ENCODE measurements around the gene GCK. TPM values are rescaled to one million over a fixed set of nuclear protein-coding genes. Genes with fewer than 3 reads are reported as not detected.

The GCK gene
- total RNA-seq, 1 experiment from 2014 or later, result not detected

DNA sequence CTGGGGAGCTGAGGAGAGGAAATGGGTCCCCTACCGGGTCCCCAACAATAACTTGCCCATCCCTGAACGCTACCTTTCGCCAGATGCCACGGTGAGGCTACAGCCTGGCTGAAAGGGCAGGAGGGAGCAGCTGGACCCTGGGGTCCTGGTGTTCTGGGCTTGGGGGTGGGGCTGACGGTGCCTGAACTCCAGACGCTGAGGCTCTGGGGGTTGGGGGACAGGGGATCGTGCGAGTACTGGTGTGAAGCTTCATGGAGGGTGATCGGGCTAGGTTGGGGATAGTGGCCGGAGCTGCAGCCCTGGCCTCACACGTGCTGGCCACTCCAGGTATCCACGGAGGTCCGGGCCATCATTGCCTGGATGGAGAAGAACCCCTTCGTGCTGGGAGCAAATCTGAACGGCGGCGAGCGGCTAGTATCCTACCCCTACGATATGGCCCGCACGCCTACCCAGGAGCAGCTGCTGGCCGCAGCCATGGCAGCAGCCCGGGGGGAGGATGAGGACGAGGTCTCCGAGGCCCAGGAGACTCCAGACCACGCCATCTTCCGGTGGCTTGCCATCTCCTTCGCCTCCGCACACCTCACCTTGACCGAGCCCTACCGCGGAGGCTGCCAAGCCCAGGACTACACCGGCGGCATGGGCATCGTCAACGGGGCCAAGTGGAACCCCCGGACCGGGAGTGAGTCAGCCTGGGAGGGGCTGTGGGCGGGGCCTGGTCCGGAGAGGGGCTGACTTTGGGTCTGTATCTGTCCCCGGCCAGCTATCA lies 76.8 kb downstream of the GCK start:
- no peak overlapping the region for H3K4me3 ChIP-seq (ENCODE audit: low read depth, low read length, poor library complexity, severe bottlenecking)
- no peak for DNase-seq (ENCODE audit: low spot score)
- no TSS peak for BruUV-seq (replicated peaks)

DNA sequence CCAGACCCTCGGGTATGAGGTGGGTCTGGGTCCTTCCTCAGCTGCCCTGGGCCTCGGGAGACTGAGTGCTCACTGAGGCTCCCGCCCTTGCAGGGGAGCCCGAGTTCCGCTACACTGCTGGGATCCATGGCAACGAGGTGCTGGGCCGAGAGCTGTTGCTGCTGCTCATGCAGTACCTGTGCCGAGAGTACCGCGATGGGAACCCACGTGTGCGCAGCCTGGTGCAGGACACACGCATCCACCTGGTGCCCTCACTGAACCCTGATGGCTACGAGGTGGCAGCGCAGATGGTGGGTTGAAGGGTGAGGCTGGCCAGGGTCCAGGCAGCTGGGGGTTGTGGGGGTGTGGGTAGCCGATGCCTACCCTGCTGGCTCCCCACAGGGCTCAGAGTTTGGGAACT lies 77.5 kb downstream of the GCK start:
- TF ChIP-seq EZH2 (IDR thresholded peaks at IDR 0.05; ENCODE audit: borderline replicate concordance, low read depth, low read length, poor library complexity, severe bottlenecking), result no peak
- TF ChIP-seq, protein P1, sequence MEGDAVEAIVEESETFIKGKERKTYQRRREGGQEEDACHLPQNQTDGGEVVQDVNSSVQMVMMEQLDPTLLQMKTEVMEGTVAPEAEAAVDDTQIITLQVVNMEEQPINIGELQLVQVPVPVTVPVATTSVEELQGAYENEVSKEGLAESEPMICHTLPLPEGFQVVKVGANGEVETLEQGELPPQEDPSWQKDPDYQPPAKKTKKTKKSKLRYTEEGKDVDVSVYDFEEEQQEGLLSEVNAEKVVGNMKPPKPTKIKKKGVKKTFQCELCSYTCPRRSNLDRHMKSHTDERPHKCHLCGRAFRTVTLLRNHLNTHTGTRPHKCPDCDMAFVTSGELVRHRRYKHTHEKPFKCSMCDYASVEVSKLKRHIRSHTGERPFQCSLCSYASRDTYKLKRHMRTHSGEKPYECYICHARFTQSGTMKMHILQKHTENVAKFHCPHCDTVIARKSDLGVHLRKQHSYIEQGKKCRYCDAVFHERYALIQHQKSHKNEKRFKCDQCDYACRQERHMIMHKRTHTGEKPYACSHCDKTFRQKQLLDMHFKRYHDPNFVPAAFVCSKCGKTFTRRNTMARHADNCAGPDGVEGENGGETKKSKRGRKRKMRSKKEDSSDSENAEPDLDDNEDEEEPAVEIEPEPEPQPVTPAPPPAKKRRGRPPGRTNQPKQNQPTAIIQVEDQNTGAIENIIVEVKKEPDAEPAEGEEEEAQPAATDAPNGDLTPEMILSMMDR (conservative IDR thresholded peaks at IDR 0.05; ENCODE audit: low read depth, low read length), result no peak
- POLR2A ChIA-PET (ENCODE audit: low non-redundant PET), result no interaction called here
- CTCF ChIA-PET, result no interaction called here
- no peaks in the 10 kb centered on the region for H3K27me3 ChIP-seq (replicated peaks; ENCODE audit: insufficient read depth, low read depth, low read length, poor library complexity)
- H3K4me1 ChIP-seq (ENCODE audit: insufficient read depth, low read length, poor library complexity, severe bottlenecking), result no peaks in the 10 kb centered on the region
- no peak overlapping the region for H3K4me3 ChIP-seq (ENCODE audit: low read depth, low read length, poor library complexity, severe bottlenecking)
- DNase-seq (ENCODE audit: low spot score), result no peak
- BruUV-seq (replicated peaks), result no TSS peak
- H3K27ac ChIP-seq (ENCODE audit: low read depth, low read length, poor library complexity, severe bottlenecking), result no peak overlapping the region
- intact Hi-C loops (cut with micrococcal nuclease; ENCODE audit: unreplicated experiment), result no loop called here
- H3K36me3 ChIP-seq (ENCODE audit: insufficient read depth, low read length, poor library complexity, severe bottlenecking), result peaks cover 24% of the 10 kb centered on the region
- no peaks in the 10 kb centered on the region for H3K9me3 ChIP-seq (ENCODE audit: low read depth, low read length, poor library complexity, severe bottlenecking)

More for the DNA sequence above, 76.8 kb downstream of the GCK start:
- POLR2A ChIA-PET (ENCODE audit: low non-redundant PET), result no interaction called here
- no peaks in the 10 kb centered on the region for H3K27me3 ChIP-seq (replicated peaks; ENCODE audit: insufficient read depth, low read depth, low read length, poor library complexity)
- no peak for TF ChIP-seq EZH2 (IDR thresholded peaks at IDR 0.05; ENCODE audit: borderline replicate concordance, low read depth, low read length, poor library complexity, severe bottlenecking)
- TF ChIP-seq, protein P1 (conservative IDR thresholded peaks at IDR 0.05; ENCODE audit: low read depth, low read length), result no peak
- peaks cover 31% of the 10 kb centered on the region for H3K36me3 ChIP-seq (ENCODE audit: insufficient read depth, low read length, poor library complexity, severe bottlenecking)
- no peak overlapping the region for H3K27ac ChIP-seq (ENCODE audit: low read depth, low read length, poor library complexity, severe bottlenecking)
- intact Hi-C loops (cut with micrococcal nuclease; ENCODE audit: unreplicated experiment), result no loop called here
- H3K4me1 ChIP-seq (ENCODE audit: insufficient read depth, low read length, poor library complexity, severe bottlenecking), result no peaks in the 10 kb centered on the region
- H3K9me3 ChIP-seq (ENCODE audit: low read depth, low read length, poor library complexity, severe bottlenecking), result no peaks in the 10 kb centered on the region
- CTCF ChIA-PET, result no interaction called here

DNA sequence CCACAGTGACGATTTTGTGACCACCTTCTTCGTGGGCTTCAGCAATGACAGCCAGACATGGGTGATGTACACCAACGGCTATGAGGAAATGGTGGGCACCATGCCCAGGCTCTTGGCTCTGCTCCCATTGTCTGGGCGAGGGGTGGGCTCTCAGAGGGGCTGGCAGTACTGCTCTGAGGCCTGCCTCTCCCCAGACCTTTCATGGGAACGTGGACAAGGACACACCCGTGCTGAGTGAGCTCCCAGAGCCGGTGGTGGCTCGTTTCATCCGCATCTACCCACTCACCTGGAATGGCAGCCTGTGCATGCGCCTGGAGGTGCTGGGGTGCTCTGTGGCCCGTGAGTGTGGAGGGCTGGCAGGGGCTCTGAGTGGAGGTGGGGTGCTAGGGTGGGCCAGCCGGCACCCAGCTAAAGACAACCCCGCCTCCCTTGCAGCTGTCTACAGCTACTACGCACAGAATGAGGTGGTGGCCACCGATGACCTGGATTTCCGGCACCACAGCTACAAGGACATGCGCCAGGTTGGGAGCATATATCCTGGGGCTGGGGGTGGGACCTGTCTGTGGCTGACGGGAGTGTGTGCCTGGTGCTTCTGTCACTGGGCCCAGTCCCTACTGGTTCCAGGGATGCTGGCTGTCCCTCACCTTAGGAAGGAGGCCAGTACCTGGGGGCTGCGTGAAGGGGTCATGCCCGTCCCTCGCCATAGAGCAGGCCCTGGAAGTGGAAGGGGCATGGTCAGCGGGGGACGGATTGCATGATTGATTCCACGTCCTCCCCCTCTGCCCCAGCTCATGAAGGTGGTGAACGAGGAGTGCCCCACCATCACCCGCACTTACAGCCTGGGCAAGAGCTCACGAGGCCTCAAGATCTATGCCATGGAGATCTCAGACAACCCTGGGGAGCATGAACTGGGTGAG lies 78.3 kb downstream of the GCK start:
- Histone ChIP-seq H3K4me1 (ENCODE audit: insufficient read depth, low read length, poor library complexity, severe bottlenecking) (no peaks in the 10 kb centered on the region), H3K27ac (ENCODE audit: low read depth, low read length, poor library complexity, severe bottlenecking) (no peak overlapping the region), H3K27me3 (replicated peaks; ENCODE audit: insufficient read depth, low read depth, low read length, poor library complexity) (no peaks in the 10 kb centered on the region), H3K36me3 (ENCODE audit: insufficient read depth, low read length, poor library complexity, severe bottlenecking) (peaks cover 19% of the 10 kb centered on the region), H3K9me3 (ENCODE audit: low read depth, low read length, poor library complexity, severe bottlenecking) (no peaks in the 10 kb centered on the region), H3K4me3 (ENCODE audit: low read depth, low read length, poor library complexity, severe bottlenecking) (no peak overlapping the region)
- ChIA-PET POLR2A (ENCODE audit: low non-redundant PET) (no interaction called here), CTCF (no interaction called here)
- TF ChIP-seq EZH2 (IDR thresholded peaks at IDR 0.05; ENCODE audit: borderline replicate concordance, low read depth, low read length, poor library complexity, severe bottlenecking), result no peak
- TF ChIP-seq, protein P1 (conservative IDR thresholded peaks at IDR 0.05; ENCODE audit: low read depth, low read length), result no peak
- no TSS peak for BruUV-seq (replicated peaks)
- intact Hi-C loops (cut with micrococcal nuclease; ENCODE audit: unreplicated experiment), result no loop called here
- DNase-seq (ENCODE audit: low spot score), result no peak
